ENCODE measurements around the gene IAPP. TPM values are rescaled to one million over a fixed set of nuclear protein-coding genes. Genes with fewer than 3 reads are reported as not detected.

IAPP gene
- total and polyA plus RNA-seq, 9 of the 15 experiments (the other 6 are each of a cell fraction or from before 2014, with no cell fraction given), result not detected

- TF ChIP-seq MGA (IDR thresholded peaks at IDR 0.05), result no peak
- no peak for TF ChIP-seq MITF (IDR thresholded peaks at IDR 0.05)
- no peak for TF ChIP-seq ZNF232 (CRISPR knock-in tag; IDR thresholded peaks at IDR 0.05)
- no peak for TF ChIP-seq ZNF316 (IDR thresholded peaks at IDR 0.05)
- TF ChIP-seq NUFIP1 (IDR thresholded peaks at IDR 0.05; ENCODE audit: partially characterized antibody), result no peak
Measured at GRCh38 chr12:21341769-21342168, 30.9 kb upstream of the IAPP start (continued).
